CD4-positive, alpha-beta T cell treated with Interleukin-17A for 4 hours (primary cell): ENCODE data around the gene SCLY.
A peak's percentile ranks its signal among the peaks of the same experiment; 100 is the strongest.
"Not testable (repeated sequence)": the region's sequence is repeated elsewhere in the genome, so short reads cannot be mapped to it uniquely, and the experiment has no call there.

Experiments
- DNase-seq: peaks from one replicate; pipeline ENCODE4 v3.0.0-alpha.2; 2020; ENCODE audit warnings: mixed read lengths

SCLY gene

DNA sequence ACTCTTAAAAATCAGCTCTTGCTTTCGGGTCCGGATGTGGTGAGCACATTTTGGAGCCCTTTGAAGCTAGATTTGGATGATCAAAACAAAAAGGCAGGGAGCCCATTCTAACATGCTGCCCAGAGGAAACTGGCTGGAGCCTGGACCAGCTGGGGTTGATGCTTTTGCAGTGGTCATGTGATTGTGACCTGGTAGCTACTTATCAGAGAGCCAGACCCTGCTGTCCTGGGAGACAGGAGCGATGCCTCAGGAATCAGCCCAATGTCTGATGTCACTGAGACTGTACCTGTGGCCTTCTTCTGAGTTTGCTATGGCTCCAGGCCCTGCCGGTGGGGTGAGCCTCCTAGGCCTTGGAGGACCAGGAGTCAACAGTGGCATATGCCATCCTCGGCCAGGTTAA lies 18.7 kb upstream of the SCLY start:
- no peak for DNase-seq

DNA sequence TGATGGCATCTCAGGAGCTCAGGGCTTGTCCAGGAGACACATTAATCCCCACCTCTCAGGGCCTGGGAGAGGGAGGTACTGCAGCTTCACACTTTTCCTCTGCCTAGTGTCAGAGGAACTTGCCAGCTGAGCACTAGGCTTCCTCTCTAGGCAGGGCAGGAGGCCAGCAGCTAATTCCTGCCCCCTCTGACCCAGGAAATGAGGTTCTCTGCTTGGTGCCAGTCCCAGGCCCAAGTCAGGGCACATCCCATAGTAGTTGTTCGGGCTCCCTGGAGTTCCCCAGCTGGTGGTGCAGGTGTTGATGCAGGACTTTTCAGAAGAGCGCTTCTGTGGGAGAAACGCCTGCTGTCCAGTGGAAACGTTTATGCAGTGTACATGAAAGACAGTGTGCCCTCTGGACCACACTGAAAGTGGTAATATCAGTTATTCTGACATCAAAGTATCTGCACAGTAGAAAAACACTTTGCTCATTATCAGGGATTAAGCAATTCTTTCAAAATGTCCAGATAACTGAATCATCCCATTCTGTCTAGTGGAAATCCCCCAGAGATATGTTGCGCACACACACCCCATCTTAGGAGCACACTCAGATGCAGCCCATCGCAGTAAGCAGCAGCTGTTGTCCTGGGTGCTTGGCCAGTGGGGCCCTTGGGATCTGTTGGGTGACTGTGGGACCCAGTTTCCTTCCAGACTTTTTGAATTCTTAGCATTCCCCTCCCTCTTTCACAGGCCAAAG lies 17.8 kb upstream of the SCLY start:
- DNase-seq = no peak

DNA sequence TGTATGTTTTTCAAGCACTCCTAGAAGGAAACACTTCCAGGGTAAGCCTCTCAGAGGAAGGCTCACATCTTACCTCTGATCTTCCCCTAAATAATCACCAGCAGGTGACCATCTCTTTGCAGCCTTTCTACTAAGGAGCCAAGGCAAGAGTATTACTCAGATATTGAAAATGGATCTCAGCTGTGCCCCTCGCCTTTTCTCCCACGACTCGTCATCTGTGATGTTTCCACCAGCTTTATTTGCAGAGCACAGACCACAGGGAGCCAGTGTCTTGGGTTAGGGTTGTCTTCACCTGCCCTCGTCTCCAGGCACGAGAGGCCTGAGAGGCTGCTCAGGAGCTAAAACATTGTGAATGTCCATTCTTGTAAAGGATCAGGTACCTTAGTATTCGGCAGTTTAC lies 16.9 kb upstream of the SCLY start:
- no peak for DNase-seq

DNA sequence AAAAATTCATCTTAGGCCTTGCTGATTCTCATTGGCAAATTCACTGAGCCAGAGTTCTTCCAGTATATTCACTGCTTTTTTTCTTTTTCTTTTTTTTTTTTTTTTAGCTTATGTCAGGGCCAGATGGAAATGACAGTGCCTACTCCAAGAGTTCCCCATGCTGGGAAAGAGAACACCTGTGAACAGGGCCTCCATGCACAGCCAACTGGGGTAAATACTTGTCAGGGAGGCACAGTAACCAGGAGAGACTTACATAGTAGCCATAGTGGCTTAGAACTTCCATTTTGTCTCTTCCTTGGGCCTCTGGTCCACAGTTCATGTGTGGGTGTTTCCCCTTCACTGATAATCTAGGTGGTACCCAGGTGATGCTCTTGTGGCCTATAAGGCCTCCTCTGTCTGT lies 15.2 kb upstream of the SCLY start:
- no peak for DNase-seq

DNA sequence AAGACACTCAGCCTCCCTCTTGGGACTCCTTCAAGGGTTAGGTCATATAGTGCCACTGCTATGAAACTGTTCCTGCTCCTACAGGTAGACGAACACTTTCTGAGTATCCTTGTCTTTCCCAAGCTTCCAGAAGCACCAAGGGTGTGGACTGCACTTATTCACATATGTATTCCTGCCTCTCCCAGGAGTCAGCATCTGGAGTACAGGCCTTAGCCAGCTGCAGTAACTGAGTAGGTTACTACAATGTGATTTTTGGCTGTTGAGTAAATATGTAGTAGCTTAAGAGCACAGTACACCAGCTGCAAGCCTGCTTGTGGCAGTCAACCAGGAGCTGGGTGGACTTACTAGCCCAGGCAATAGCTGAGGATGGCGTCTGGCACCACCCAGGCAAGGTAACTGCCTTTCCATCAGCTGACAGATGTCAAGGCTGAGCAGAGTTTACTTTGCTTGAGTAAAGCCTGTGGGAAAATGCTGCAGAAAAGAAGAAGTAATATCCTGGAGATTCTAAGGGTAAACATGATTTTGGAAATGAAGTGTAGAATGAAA lies 14.0 kb upstream of the SCLY start:
- no peak for DNase-seq

- DNase-seq = no peak
These were observed 7.5 kb upstream of the SCLY start for GRCh38 chr2:238053191-238053776.

DNA sequence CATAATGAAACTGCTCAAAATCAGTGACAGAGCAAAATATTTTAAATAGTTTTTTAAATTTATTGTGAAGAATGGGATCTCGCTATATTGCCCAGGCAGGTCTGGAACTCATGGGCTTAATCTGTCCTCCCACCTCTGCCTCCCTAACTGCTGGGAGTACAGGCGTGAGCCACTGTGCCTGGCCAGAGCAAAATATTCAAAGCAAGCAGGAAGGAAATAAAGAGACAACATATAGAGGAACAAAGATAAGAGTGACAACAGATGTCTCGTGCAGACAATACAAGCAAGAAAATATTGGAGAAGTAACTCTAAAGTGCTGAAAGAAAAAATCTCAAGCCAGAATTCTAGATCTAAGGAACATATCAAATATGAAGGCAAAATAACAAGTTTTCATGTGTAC lies 5.0 kb upstream of the SCLY start:
- no peak for DNase-seq

GRCh38 chr2:238057696-238058575 lies 2.9 kb upstream of the SCLY start:
- DNase-seq = not testable (repeated sequence)

GRCh38 chr2:238059505-238059904 lies 1.3 kb upstream of the SCLY start:
- no peak for DNase-seq

DNA sequence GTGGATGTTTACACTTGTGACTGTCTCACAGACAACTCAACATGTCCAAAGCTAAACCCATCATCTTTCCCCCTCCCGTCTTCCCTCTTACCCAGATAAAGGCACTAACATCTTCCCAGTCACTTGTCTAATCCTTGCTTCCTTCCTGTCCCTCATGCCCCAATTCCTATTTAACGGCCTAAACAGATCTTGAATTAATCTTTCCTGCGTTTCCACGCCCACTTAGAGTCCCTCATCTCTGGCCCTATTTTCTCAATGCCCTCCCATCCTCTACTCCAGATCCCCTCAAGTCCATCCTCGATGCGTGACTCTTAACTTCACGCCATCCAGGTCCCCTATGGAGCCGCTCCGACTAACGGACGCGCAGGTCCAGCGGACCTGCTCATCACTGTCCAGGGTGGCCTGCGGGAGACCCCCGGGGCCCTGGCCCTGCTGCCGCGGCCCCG lies 682 bp upstream of the SCLY start:
- no peak for DNase-seq

- DNase-seq = peak; percentile 50
These were observed 758 bp downstream of the SCLY start for GRCh38 chr2:238061315-238062202.

- DNase-seq = no peak
These were observed 2.8 kb downstream of the SCLY start for GRCh38 chr2:238063414-238064189.

DNA sequence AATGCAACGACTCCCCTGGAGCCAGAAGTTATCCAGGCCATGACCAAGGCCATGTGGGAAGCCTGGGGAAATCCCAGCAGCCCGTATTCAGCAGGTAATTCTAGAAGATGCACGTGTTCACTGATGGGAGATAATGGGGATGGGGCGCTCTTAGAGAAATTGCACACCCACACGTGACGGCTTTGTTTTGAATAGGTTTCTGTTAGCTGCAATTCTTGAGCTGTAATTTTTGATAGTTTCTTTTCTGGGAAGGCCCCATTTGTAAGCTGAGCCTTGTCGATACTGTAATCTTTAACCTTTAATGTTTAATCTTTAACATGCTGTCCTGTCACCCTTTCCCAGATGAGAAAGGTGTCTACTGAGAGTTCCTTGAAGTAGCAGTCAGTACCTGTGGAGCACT lies 3.6 kb downstream of the SCLY start:
- no peak for DNase-seq

DNA sequence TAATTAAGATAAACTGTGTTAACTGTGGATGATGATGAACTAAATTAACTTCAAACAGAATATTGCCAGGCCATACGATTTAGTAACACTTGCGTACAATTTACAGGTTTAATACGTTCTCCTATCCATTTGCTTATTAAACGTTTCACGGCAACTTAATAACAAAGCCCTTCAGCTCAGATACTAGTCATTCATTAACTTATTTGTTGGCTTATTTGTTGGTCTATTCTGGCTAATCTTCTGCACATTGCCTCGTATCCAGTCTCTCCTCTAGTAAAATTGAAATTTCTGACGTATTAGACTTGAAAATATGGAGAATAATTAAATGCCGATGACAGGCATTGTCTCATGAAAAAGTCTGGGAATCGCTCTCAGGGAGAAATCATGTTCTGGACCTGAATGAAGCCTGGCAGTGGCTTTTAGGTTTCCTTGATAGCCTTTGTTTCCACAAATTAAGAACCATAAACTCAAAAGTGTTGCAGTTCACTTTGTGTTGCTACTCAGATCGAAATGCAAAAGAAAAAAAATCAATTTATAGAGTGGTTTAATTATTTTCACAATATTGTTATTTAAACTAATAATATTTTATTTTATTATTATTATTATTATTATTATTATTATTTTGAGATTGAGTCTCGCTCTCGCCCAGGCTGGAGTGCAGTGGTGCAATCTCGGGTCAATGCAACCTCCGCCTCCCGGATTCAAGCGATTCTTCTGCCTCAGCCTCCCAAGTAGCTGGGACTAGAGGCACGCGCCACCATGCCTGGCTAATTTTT lies 4.5 kb downstream of the SCLY start:
- DNase-seq = no peak

- no peak for DNase-seq
These were observed 5.4 kb downstream of the SCLY start for GRCh38 chr2:238066218-238066617.

DNA sequence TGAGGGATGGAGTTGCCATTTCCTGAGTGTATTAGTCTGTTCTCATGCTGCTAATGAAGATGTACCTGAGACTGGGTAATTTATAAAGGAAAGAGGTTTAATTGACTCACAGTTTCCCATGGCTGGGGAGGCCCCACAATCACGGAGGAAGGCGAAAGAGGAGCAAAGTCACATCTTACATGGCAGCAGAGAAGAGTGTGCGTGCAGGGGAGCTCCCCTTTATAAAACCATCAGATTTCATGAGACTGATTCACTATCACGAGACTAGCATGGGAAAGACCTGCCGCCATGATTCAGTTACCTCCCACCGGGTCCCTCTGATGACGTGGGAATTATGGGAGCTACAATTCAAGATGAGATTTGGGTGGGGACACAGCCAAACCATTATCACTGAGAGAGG lies 5.9 kb downstream of the SCLY start:
- DNase-seq = not testable (repeated sequence)

GRCh38 chr2:238067939-238068338 lies 7.1 kb downstream of the SCLY start:
- DNase-seq = no peak

DNA sequence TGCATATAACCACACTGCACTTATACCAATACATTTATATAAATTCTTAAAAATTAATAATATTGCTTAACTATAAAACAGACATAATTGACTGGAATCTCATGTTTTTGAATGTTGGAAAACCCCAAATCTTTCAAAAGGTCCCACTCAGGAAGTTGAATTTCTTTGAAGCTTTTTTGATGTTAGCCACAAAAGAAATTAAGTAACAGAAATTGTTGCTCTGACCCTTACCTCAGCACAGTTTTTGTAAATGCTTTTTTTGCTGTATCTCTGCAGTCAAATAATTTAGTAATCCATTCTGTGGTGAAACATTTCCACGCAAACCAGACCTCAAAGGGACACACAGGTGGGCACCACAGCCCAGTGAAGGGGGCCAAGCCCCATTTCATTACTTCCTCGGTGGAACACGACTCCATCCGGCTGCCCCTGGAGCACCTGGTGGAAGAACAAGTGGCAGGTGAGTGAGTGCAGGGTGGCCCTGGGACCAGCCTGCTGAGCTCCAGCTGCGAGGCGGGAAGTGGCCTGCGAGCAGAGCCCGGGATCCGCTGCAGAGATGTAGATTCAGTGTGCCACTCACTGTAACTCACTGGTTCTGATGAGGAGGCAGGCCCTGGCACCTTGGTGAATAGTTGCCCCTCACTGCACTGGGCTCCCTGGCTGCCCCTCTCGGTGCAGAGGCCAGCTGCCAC lies 8.4 kb downstream of the SCLY start:
- peak; percentile 19 for DNase-seq

- DNase-seq = no peak
These were observed 9.1 kb downstream of the SCLY start for GRCh38 chr2:238069877-238070276.

- DNase-seq = no peak
These were observed 14.6 kb downstream of the SCLY start for GRCh38 chr2:238075397-238075796.
